ENCODE results near the gene LONRF2. TPM values are rescaled to one million over a fixed set of nuclear protein-coding genes. Genes with fewer than 3 reads are reported as not detected.

Gene LONRF2
- total RNA-seq, 1 experiment from 2014 or later = not detected

GRCh38 chr2:100278501-100278900 is 43.8 kb downstream of the LONRF2 start:
- intact Hi-C loops (cut with micrococcal nuclease) = no loop called here
- Mint-ChIP-seq H3K4me3 (ENCODE audit: unreplicated experiment) (no peak overlapping the region), H3K27ac (ENCODE audit: low read depth, unreplicated experiment) (no peak overlapping the region), H3K36me3 (ENCODE audit: insufficient read depth, unreplicated experiment) (no peaks in the 10 kb centered on the region), H3K9me3 (ENCODE audit: unreplicated experiment) (no peaks in the 10 kb centered on the region), H3K4me1 (ENCODE audit: insufficient read depth, unreplicated experiment) (peaks cover 10% of the 10 kb centered on the region), H3K27me3 (ENCODE audit: insufficient read depth, unreplicated experiment) (peaks cover 25% of the 10 kb centered on the region)
- ChIA-PET CTCF (interaction anchor here (0.6 to 10.2 kb wide), 2 partner anchors 17 to 98 kb away, joined by 3 to 77 read pairs; no protein-coding TSS in a partner anchor), POLR2A (no interaction called here)
- no peak for TF ChIP-seq CTCF (IDR thresholded peaks at IDR 0.05; ENCODE audit: unreplicated experiment)
- BruUV-seq (replicated peaks) = no TSS peak
- no peak for DNase-seq (ENCODE audit: unreplicated experiment)

GRCh38 chr2:100277540-100278207 is 44.6 kb downstream of the LONRF2 start:
- intact Hi-C loops (cut with micrococcal nuclease) = no loop called here
- no peak overlapping the region for H3K4me3 Mint-ChIP-seq (ENCODE audit: unreplicated experiment)
- H3K9me3 Mint-ChIP-seq (ENCODE audit: unreplicated experiment) = no peaks in the 10 kb centered on the region
- peaks cover 25% of the 10 kb centered on the region for H3K27me3 Mint-ChIP-seq (ENCODE audit: insufficient read depth, unreplicated experiment)
- BruUV-seq (replicated peaks) = no TSS peak
- no peak for DNase-seq (ENCODE audit: unreplicated experiment)
- CTCF ChIA-PET = interaction anchor here (2.0 to 10.2 kb wide), 2 partner anchors 11 to 16 kb away, joined by 8 to 77 read pairs; no protein-coding TSS in a partner anchor
- no peak for TF ChIP-seq CTCF (IDR thresholded peaks at IDR 0.05; ENCODE audit: unreplicated experiment)
- POLR2A ChIA-PET = no interaction called here
- no peak overlapping the region for H3K27ac Mint-ChIP-seq (ENCODE audit: low read depth, unreplicated experiment)
- peaks cover 10% of the 10 kb centered on the region for H3K4me1 Mint-ChIP-seq (ENCODE audit: insufficient read depth, unreplicated experiment)
- H3K36me3 Mint-ChIP-seq (ENCODE audit: insufficient read depth, unreplicated experiment) = no peaks in the 10 kb centered on the region

- Mint-ChIP-seq H3K27me3 (ENCODE audit: insufficient read depth, unreplicated experiment) (peaks cover 20% of the 10 kb centered on the region), H3K36me3 (ENCODE audit: insufficient read depth, unreplicated experiment) (no peaks in the 10 kb centered on the region), H3K9me3 (ENCODE audit: unreplicated experiment) (no peaks in the 10 kb centered on the region), H3K27ac (ENCODE audit: low read depth, unreplicated experiment) (no peak overlapping the region), H3K4me1 (ENCODE audit: insufficient read depth, unreplicated experiment) (peaks cover 9% of the 10 kb centered on the region), H3K4me3 (ENCODE audit: unreplicated experiment) (no peak overlapping the region)
- ChIA-PET CTCF (interaction anchor here (2.0 to 10.2 kb wide), 3 partner anchors 11 to 104 kb away, joined by 8 to 77 read pairs (median 16); no protein-coding TSS in a partner anchor), POLR2A (no interaction called here)
- intact Hi-C loops (cut with micrococcal nuclease) = no loop called here
- TF ChIP-seq CTCF (IDR thresholded peaks at IDR 0.05; ENCODE audit: unreplicated experiment) = no peak
- no peak for DNase-seq (ENCODE audit: unreplicated experiment)
- BruUV-seq (replicated peaks) = no TSS peak
Measured at GRCh38 chr2:100276716-100277115, 45.6 kb downstream of the LONRF2 start.

GRCh38 chr2:100275200-100275589 is 47.1 kb downstream of the LONRF2 start:
- H3K27me3 Mint-ChIP-seq (ENCODE audit: insufficient read depth, unreplicated experiment) = peaks cover 5% of the 10 kb centered on the region
- no TSS peak for BruUV-seq (replicated peaks)
- no peaks in the 10 kb centered on the region for H3K4me1 Mint-ChIP-seq (ENCODE audit: insufficient read depth, unreplicated experiment)
- H3K4me3 Mint-ChIP-seq (ENCODE audit: unreplicated experiment) = no peak overlapping the region
- CTCF ChIA-PET = interaction anchor here (0.6 to 10.2 kb wide), 4 partner anchors 13 to 106 kb away, joined by 3 to 77 read pairs (median 10); no protein-coding TSS in a partner anchor
- POLR2A ChIA-PET = no interaction called here
- no peak for DNase-seq (ENCODE audit: unreplicated experiment)
- no peak overlapping the region for H3K27ac Mint-ChIP-seq (ENCODE audit: low read depth, unreplicated experiment)
- intact Hi-C loops (cut with micrococcal nuclease) = no loop called here
- no peak for TF ChIP-seq CTCF (IDR thresholded peaks at IDR 0.05; ENCODE audit: unreplicated experiment)
- peaks cover 8% of the 10 kb centered on the region for H3K9me3 Mint-ChIP-seq (ENCODE audit: unreplicated experiment)
- H3K36me3 Mint-ChIP-seq (ENCODE audit: insufficient read depth, unreplicated experiment) = no peaks in the 10 kb centered on the region

Measured in MCF 10A (cell line).